Adrenal gland (tissue), 12 donors: ENCODE results near the gene CHRNA7. TPM values are rescaled to one million over a fixed set of nuclear protein-coding genes. Genes with fewer than 3 reads are reported as not detected.

Experiments used
- DNase-seq, 7 donors: peaks; one replicate each; pipeline ENCODE4 v3.0.0-alpha.2; 2019 to 2020
- H3K27ac ChIP-seq, 5 donors: fragments of 200-600 bp; sonication (generic) in 4 of 5; 1 replicate in 3 of 5; 2 replicates in 2 of 5; pipeline versions ENCODE4 v1.5.1 to v1.8.0; 2016 to 2020; ENCODE audit warnings: mild to moderate bottlenecking in 1 of 5
- H3K27me3 ChIP-seq: fragments of 200-600 bp; 2 replicates; pipeline ENCODE4 v1.8.0; 2021
- H3K36me3 ChIP-seq, 2 donors: fragments of 200-600 bp; replicated peaks in 1 of 2; 1 replicate in 1 of 2; 2 replicates in 1 of 2; pipeline versions ENCODE4 v1.5.1 to v1.8.0; 2018 to 2022
- H3K4me1 ChIP-seq, 2 donors: fragments of 200-600 bp; replicated peaks in 1 of 2; 1 replicate in 1 of 2; 2 replicates in 1 of 2; pipeline versions ENCODE4 v1.5.1 to v1.8.0; 2018 to 2021
- H3K4me3 ChIP-seq, 4 donors: fragments of 200-600 bp; sonication (generic) in 3 of 4; one replicate each; pipeline ENCODE4 v1.5.1; 2016 to 2018
- H3K9me3 ChIP-seq, 3 donors: fragments of 200-600 bp; sonication (generic) in 1 of 3; replicated peaks in 1 of 3; 1 replicate in 2 of 3; 2 replicates in 1 of 3; pipeline versions ENCODE4 v1.5.1 to v1.8.0; 2016 to 2021
- CTCF ChIP-seq, 6 experiments: fragments of 450-650 bp in 4 of 6; fragments of 200-600 bp in 2 of 6; sonication (generic) in 1 of 6; IDR thresholded peaks; 1 replicate in 5 of 6; 2 replicates in 1 of 6; pipeline versions ENCODE4 v1.5.1 to v1.8.0; 2016 to 2021; ENCODE audit warnings: antibody characterized with exemption in 6 of 6, mild to moderate bottlenecking in 2 of 6, moderate library complexity in 1 of 6
- POLR2A ChIP-seq, 2 donors: fragments of 450-650 bp; IDR thresholded peaks; one replicate each; pipeline ENCODE4 v1.6.1; 2017; ENCODE audit warnings: antibody characterized with exemption in 2 of 2, mild to moderate bottlenecking in 2 of 2, moderate library complexity in 1 of 2
- WGBS, 4 donors: extraction: QIAGEN DNeasy Blood & Tissue Kit in 2 of 4; methylation state at CpG; one replicate each; pipeline versions ENCODE4 v1.1.5 to v1.1.7; 2013 to 2017; 5-methylcytosine and 5-hydroxymethylcytosine counted together
- intact Hi-C, 2 donors: fragments of 100-400 bp; cut with DNase I; formaldehyde crosslinking; loops; one replicate each; pipeline versions ENCODE4 v1.14.1 to v1.15.0; 2022 to 2023
- polyA plus RNA-seq, 3 donors: library from polyadenylated mRNA; stranded (reverse); fragments of 200-250 nt in 2 of 3; fragments of 350-450 nt in 1 of 3; fragmentation: Illumina TruSeq in 1 of 3; extraction: RNeasy Lipid Tissue Mini Kit (QIAGEN cat#74804) in 1 of 3; gene quantifications; one replicate each; pipeline ENCODE4 v1.2.3, GENCODE V29; 2013 to 2014
- total RNA-seq, 9 donors: library from RNA; depleted of rRNA in 4 of 9; stranded (reverse); fragments of >200 nt in 4 of 9; fragments of 120-200 nt in 1 of 9; fragmentation: NEBNext Ultra II Directional in 1 of 9; extraction: Animal tissue kit (Norgen Biotek cat#: 25700) in 1 of 9; gene quantifications; one replicate each; pipeline versions ENCODE4 v1.1.0 to v1.2.4, GENCODE V29; 2013 to 2023
- donor health status: healthy with polysubstance abuse.
- donor health status: Bipolar disorder and iron deficiency.
- donor health status: DM: yes; HTN: yes; CAD: no.
- donor health status: DM: no; HTN: no; CAD: no.
- donor health status: DM: no; HTN: no; CAD: no.
- donor health status: DM: yes; HTN: yes; CAD: no.

CHRNA7 gene
- total and polyA plus RNA-seq, 12 donors, result 0.06 to 89.6 (median 4.1) TPM

GRCh38 chr15:32099956-32100684 lies 69.8 kb downstream of the CHRNA7 start:
- no peak overlapping the region for H3K4me3 ChIP-seq
- no peaks in the 10 kb centered on the region for H3K36me3 ChIP-seq
- 67 to 71% (median 68%) methylated on average over 10 of the region's 10 CpGs for WGBS, 4 donors
- TF ChIP-seq CTCF (IDR thresholded peaks at IDR 0.05) (no peak), POLR2A (IDR thresholded peaks at IDR 0.05) (no peak)
- no peak for DNase-seq
- no peaks in the 10 kb centered on the region for H3K27me3 ChIP-seq
- intact Hi-C loops, result no loop called here
- H3K9me3 ChIP-seq, result no peaks in the 10 kb centered on the region
- H3K4me1 ChIP-seq, result no peaks in the 10 kb centered on the region
- H3K27ac ChIP-seq, result peak overlapping the region in 1 of 5 donors; percentile 34

GRCh38 chr15:32104061-32104995 lies 74.0 kb downstream of the CHRNA7 start:
- no peaks in the 10 kb centered on the region for H3K36me3 ChIP-seq
- H3K4me1 ChIP-seq, result no peaks in the 10 kb centered on the region
- TF ChIP-seq POLR2A (IDR thresholded peaks at IDR 0.05) (no peak), CTCF (IDR thresholded peaks at IDR 0.05) (no peak)
- H3K4me3 ChIP-seq, result no peak overlapping the region
- 63 to 71% (median 68%) methylated on average over 18 of the region's 18 CpGs for whole genome bisulfite sequencing, 4 donors
- no peaks in the 10 kb centered on the region for H3K27me3 ChIP-seq
- intact Hi-C loops, result no loop called here
- DNase-seq, result no peak
- no peaks in the 10 kb centered on the region for H3K9me3 ChIP-seq
- H3K27ac ChIP-seq, result no peak overlapping the region

- Histone ChIP-seq H3K9me3 (no peaks in the 10 kb centered on the region), H3K4me1 (no peaks in the 10 kb centered on the region), H3K4me3 (no peak overlapping the region), H3K27ac (no peak overlapping the region), H3K27me3 (no peaks in the 10 kb centered on the region), H3K36me3 (no peaks in the 10 kb centered on the region)
- intact Hi-C loops, result no loop called here
- TF ChIP-seq CTCF (IDR thresholded peaks at IDR 0.05) (no peak), POLR2A (IDR thresholded peaks at IDR 0.05) (no peak)
- WGBS, 4 donors, result 58 to 64% (median 64%) methylated on average over 11 of the region's 11 CpGs
- DNase-seq, result no peak
These were observed 75.2 kb downstream of the CHRNA7 start for GRCh38 chr15:32105258-32106241.
